OCI-LY1 (cell line): ENCODE results near the gene POLR1E.

ENCODE experiments used
- H2AFZ ChIP-seq: fragments of 200-600 bp; sonication (generic), shearing (Covaris generic); 2 replicates; pipeline ENCODE4 v1.6.0; 2014; ENCODE audit warnings: antibody characterized with exemption, mild to moderate bottlenecking, low read length
- H3F3A ChIP-seq: fragments of 200-600 bp; sonication (generic), shearing (Covaris generic); 2 replicates; pipeline ENCODE4 v1.6.0; 2014; ENCODE audit warnings: mild to moderate bottlenecking, antibody characterized with exemption, low read length, moderate library complexity; ENCODE audit not compliant: insufficient read depth
- H3K27ac ChIP-seq: fragments of 200-600 bp; sonication (generic); 2 replicates; pipeline ENCODE4 v1.5.1; 2014; ENCODE audit warnings: low read length, mixed run types, mild to moderate bottlenecking, low read depth; ENCODE audit not compliant: poor library complexity, severe bottlenecking
- H3K27me3 ChIP-seq: fragments of 200-600 bp; sonication (generic); 2 replicates; pipeline ENCODE4 v1.6.0; 2014; ENCODE audit warnings: antibody characterized with exemption, mild to moderate bottlenecking, low read length, moderate library complexity; ENCODE audit not compliant: insufficient read depth
- H3K36me3 ChIP-seq: fragments of 200-600 bp; sonication (generic); 2 replicates; pipeline ENCODE4 v1.6.1; 2014; ENCODE audit warnings: mild to moderate bottlenecking, antibody characterized with exemption, low read length, moderate library complexity, mixed read lengths; ENCODE audit not compliant: insufficient read depth
- H3K4me1 ChIP-seq: fragments of 200-600 bp; sonication (generic); 2 replicates; pipeline ENCODE4 v1.5.1; 2014; ENCODE audit warnings: mild to moderate bottlenecking, low read length, moderate library complexity; ENCODE audit not compliant: insufficient read depth, severe bottlenecking
- H3K4me2 ChIP-seq: fragments of 200-600 bp; sonication (generic), shearing (Covaris generic); 2 replicates; pipeline ENCODE4 v1.6.1; 2014; ENCODE audit warnings: low read length
- H3K4me3 ChIP-seq: fragments of 200-600 bp; sonication (generic); 2 replicates; pipeline ENCODE4 v1.5.1; 2014; ENCODE audit warnings: low read length, low read depth, mild to moderate bottlenecking, mixed read lengths; ENCODE audit not compliant: poor library complexity, severe bottlenecking
- H3K79me2 ChIP-seq: fragments of 200-600 bp; shearing (Covaris generic); 2 replicates; pipeline ENCODE4 v1.6.1; 2016; ENCODE audit warnings: mixed run types, low read length, mixed read lengths; ENCODE audit not compliant: insufficient read depth
- H3K9ac ChIP-seq: fragments of 200-600 bp; sonication (generic), shearing (Covaris generic); 2 replicates; pipeline ENCODE4 v1.6.1; 2014; ENCODE audit warnings: mild to moderate bottlenecking, low read length, mixed read lengths
- H3K9me2 ChIP-seq: fragments of 200-600 bp; sonication (generic), shearing (Covaris generic); 2 replicates; pipeline ENCODE4 v1.6.1; 2014; ENCODE audit warnings: low read depth, mild to moderate bottlenecking, low read length, mixed read lengths
- H3K9me3 ChIP-seq: fragments of 200-600 bp; shearing (Covaris generic); 2 replicates; pipeline ENCODE4 v1.6.1; 2014; ENCODE audit warnings: low read length, mixed read lengths
- H4K20me1 ChIP-seq: fragments of 200-600 bp; sonication (generic), shearing (Covaris generic); 2 replicates; pipeline ENCODE4 v1.6.0; 2016; ENCODE audit warnings: mild to moderate bottlenecking, low read length; ENCODE audit not compliant: insufficient read depth
- CTCF ChIP-seq: fragments of 200-600 bp; sonication (generic), shearing (Covaris generic); IDR thresholded peaks from 2 replicates; pipeline ENCODE4 v1.5.1; 2017; ENCODE audit warnings: mild to moderate bottlenecking, antibody characterized with exemption, low read length, moderate library complexity, mixed read lengths
- EZH2 ChIP-seq: fragments of 200-600 bp; sonication (generic), shearing (Covaris generic); IDR thresholded peaks from 2 replicates; pipeline ENCODE4 v1.8.0; 2017; ENCODE audit warnings: borderline replicate concordance, mixed run types, mild to moderate bottlenecking, antibody characterized with exemption, low read length, moderate library complexity, mixed read lengths

The POLR1E gene

DNA sequence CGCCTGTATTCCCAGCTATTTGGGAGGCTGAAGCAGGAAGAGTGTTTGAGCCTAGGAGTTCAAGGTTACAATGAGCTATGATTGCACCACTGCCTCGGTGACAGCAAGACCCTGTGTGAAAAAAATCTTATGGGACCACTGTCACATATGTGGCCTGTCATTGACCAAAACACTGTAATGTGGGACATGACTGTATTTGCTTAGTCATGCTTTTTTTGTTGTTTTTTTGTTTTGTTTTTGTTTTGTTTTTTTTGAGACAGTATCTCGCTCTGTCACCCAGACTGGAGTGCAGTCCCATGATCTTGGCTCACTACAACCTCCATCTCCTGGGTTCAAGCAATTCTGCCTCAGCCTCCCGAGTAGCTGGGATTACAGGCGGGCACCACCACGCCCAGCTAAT lies 13.5 kb downstream of the POLR1E start:
- no peak overlapping the region for H3K27ac ChIP-seq
- TF ChIP-seq CTCF: no peak
- TF ChIP-seq EZH2: no peak
- no peaks in the 10 kb centered on the region for H3K27me3 ChIP-seq

DNA sequence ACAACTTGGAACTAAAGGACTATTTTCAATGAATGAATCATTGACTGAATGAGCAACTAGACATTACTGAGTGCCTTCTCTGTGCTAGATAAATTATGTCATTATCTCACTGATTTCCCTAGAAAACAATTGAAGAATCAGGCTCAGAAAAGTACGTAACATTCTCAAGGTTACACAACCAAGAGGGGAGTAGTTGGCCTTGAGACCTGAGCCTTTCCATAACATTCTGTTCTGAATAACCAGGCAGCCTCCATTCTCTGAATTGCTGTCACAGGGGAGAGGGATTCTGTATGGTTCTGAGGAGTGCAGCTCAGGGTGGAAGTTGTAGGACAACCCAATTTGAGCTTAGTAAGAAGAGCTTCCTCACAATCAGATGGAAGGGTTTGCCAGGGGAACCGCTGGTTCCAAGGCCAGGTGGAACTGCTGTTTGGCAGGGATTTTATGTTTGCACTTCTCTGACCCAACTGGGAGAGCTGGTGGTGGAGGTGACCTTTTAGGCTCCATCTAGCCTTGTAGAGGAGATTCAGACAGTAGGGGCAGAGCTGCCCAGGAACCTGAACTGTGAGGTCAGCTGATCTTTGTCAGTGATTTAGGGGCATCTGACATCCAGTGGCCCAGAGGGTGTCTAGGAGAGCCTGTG lies 16.3 kb downstream of the POLR1E start:
- no peak for TF ChIP-seq CTCF
- TF ChIP-seq EZH2: no peak

More for the DNA sequence above, 13.5 kb downstream of the POLR1E start:
- Histone ChIP-seq H3K9ac (no peak overlapping the region), H3K4me2 (no peak overlapping the region), H3K4me3 (no peak overlapping the region), H3K79me2 (no peaks in the 10 kb centered on the region), H3K36me3 (peaks cover 94% of the 10 kb centered on the region), H3K9me2 (no peaks in the 10 kb centered on the region), H3K4me1 (no peaks in the 10 kb centered on the region), H3F3A (no peaks in the 10 kb centered on the region), H3K9me3 (no peaks in the 10 kb centered on the region), H4K20me1 (no peaks in the 10 kb centered on the region), H2AFZ (no peak overlapping the region)

DNA sequence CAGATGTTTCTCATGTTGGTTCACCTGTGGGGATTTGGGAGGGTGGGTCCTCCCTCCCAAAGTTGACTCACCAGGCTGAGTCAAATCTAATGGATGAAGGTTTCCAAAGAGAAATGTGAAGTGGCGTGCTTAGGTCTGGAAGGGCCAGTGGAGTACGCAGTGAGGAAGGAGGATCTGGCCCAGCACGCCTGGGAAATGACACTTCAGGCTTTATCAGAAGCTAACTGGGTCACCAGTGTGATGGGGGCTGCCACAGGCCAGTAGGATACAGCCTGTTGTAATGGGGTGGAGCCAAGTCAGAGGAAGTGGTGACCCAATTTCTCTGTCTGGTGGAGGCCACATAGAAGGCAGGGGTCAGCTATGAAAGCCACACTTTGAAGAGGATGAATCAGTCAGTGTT lies 18.0 kb downstream of the POLR1E start:
- Histone ChIP-seq H3K36me3 (peaks cover 93% of the 10 kb centered on the region), H2AFZ (no peak overlapping the region)

More for the DNA sequence above, 16.3 kb downstream of the POLR1E start:
- no peaks in the 10 kb centered on the region for H3K9me2 ChIP-seq
- H3F3A ChIP-seq: no peaks in the 10 kb centered on the region
- peaks cover 93% of the 10 kb centered on the region for H3K36me3 ChIP-seq
- no peak overlapping the region for H3K9ac ChIP-seq
- H3K4me1 ChIP-seq: no peaks in the 10 kb centered on the region
- no peak overlapping the region for H3K4me2 ChIP-seq
- no peak overlapping the region for H3K4me3 ChIP-seq
- H2AFZ ChIP-seq: no peak overlapping the region
- H3K9me3 ChIP-seq: no peaks in the 10 kb centered on the region
- no peaks in the 10 kb centered on the region for H4K20me1 ChIP-seq
- no peaks in the 10 kb centered on the region for H3K79me2 ChIP-seq
- H3K27ac ChIP-seq: no peak overlapping the region
- no peaks in the 10 kb centered on the region for H3K27me3 ChIP-seq

More for the DNA sequence above, 18.0 kb downstream of the POLR1E start:
- H3K4me2 ChIP-seq: no peak overlapping the region
- TF ChIP-seq EZH2 (no peak), CTCF (no peak)
- no peaks in the 10 kb centered on the region for H3K4me1 ChIP-seq
- H3K9ac ChIP-seq: no peak overlapping the region
- no peak overlapping the region for H3K4me3 ChIP-seq
- no peaks in the 10 kb centered on the region for H3K79me2 ChIP-seq
- no peak overlapping the region for H3K27ac ChIP-seq
- no peaks in the 10 kb centered on the region for H3F3A ChIP-seq
- no peaks in the 10 kb centered on the region for H3K9me3 ChIP-seq
- H4K20me1 ChIP-seq: no peaks in the 10 kb centered on the region
- no peaks in the 10 kb centered on the region for H3K9me2 ChIP-seq
- no peaks in the 10 kb centered on the region for H3K27me3 ChIP-seq
